Uterus (tissue), 4 donors: Measurements from ENCODE around the gene TUBB3. TPM values are rescaled to one million over a fixed set of nuclear protein-coding genes. Genes with fewer than 3 reads are reported as not detected.

Source experiments
- DNase-seq, 2 donors: peaks; one replicate each; pipeline ENCODE4 v3.0.0-alpha.2; 2019 to 2020
- H3K27ac ChIP-seq, 2 donors: fragments of 200-600 bp; sonication (generic); 1 replicate in 1 of 2; 2 replicates in 1 of 2; pipeline ENCODE4 v1.5.1; 2016 to 2018
- H3K27me3 ChIP-seq, 2 donors: fragments of 200-600 bp; sonication (generic); one replicate each; pipeline ENCODE4 v1.5.1; 2018 to 2019; ENCODE audit warnings: control low read depth in 1 of 2
- H3K36me3 ChIP-seq, 2 donors: fragments of 200-600 bp; sonication (generic); one replicate each; pipeline ENCODE4 v1.5.1; 2019; ENCODE audit warnings: control low read depth in 1 of 2
- H3K4me1 ChIP-seq, 2 donors: fragments of 200-600 bp; sonication (generic); one replicate each; pipeline ENCODE4 v1.5.1; 2018 to 2019; ENCODE audit warnings: control low read depth in 1 of 2
- H3K4me3 ChIP-seq, 2 donors: fragments of 200-600 bp; sonication (generic); 1 replicate in 1 of 2; 2 replicates in 1 of 2; pipeline ENCODE4 v1.5.1; 2018 to 2019; ENCODE audit warnings: mild to moderate bottlenecking in 1 of 2
- H3K9me3 ChIP-seq, 2 donors: fragments of 200-600 bp; sonication (generic); one replicate each; pipeline ENCODE4 v1.5.1; 2019; ENCODE audit warnings: control low read depth in 1 of 2
- CTCF ChIP-seq, 4 experiments: fragments of 200-600 bp in 2 of 4; fragments of 450-650 bp in 2 of 4; sonication (generic) in 2 of 4; IDR thresholded peaks; one replicate each; pipeline ENCODE4 v1.5.1; 2016 to 2019; ENCODE audit warnings: antibody characterized with exemption in 4 of 4, mild to moderate bottlenecking in 2 of 4, moderate library complexity in 1 of 4
- POLR2A ChIP-seq, 2 donors: fragments of 450-650 bp; IDR thresholded peaks; one replicate each; pipeline ENCODE4 v1.6.1; 2016; ENCODE audit warnings: antibody characterized with exemption in 2 of 2, mild to moderate bottlenecking in 1 of 2, moderate library complexity in 1 of 2
- intact Hi-C: fragments of 100-400 bp; cut with DNase I; formaldehyde crosslinking; loops from one replicate; pipeline ENCODE4 v1.15.1; 2023; ENCODE audit warnings: low total_unique reads
- total RNA-seq, 4 donors: library from RNA; depleted of rRNA in 3 of 4; stranded (reverse); fragments of >200 nt in 3 of 4; gene quantifications; one replicate each; pipeline versions ENCODE4 v1.1.0 to v1.2.4, GENCODE V29; 2014 to 2023
- donor health status: DM: yes; HTN: yes; CAD: no.

The TUBB3 gene
- total RNA-seq, 4 donors from 2014 or later: 0.88 to 28.6 TPM; not detected in 2

GRCh38 chr16:89892055-89892630, 31.0 kb upstream of the TUBB3 start:
- intact Hi-C loops: no loop called here
- no peaks in the 10 kb centered on the region for H3K9me3 ChIP-seq
- no peaks in the 10 kb centered on the region for H3K4me1 ChIP-seq
- TF ChIP-seq POLR2A (IDR thresholded peaks at IDR 0.05): no peak
- TF ChIP-seq CTCF (IDR thresholded peaks at IDR 0.05): no peak
- H3K4me3 ChIP-seq: no peak overlapping the region
- H3K36me3 ChIP-seq: no peaks in the 10 kb centered on the region
- H3K27ac ChIP-seq: no peak overlapping the region
- no peaks in the 10 kb centered on the region for H3K27me3 ChIP-seq
- no peak for DNase-seq

- Histone ChIP-seq H3K9me3 (no peaks in the 10 kb centered on the region), H3K4me1 (no peaks in the 10 kb centered on the region), H3K27ac (no peak overlapping the region), H3K4me3 (no peak overlapping the region), H3K27me3 (no peaks in the 10 kb centered on the region), H3K36me3 (no peaks in the 10 kb centered on the region)
- intact Hi-C loops: no loop called here
- TF ChIP-seq POLR2A (IDR thresholded peaks at IDR 0.05) (no peak), CTCF (IDR thresholded peaks at IDR 0.05) (no peak)
- no peak for DNase-seq
Observed at GRCh38 chr16:89892635-89893034, 30.5 kb upstream of the TUBB3 start.

GRCh38 chr16:89893642-89894548, 29.2 kb upstream of the TUBB3 start:
- DNase-seq: no peak
- H3K4me3 ChIP-seq: no peak overlapping the region
- no peaks in the 10 kb centered on the region for H3K4me1 ChIP-seq
- H3K27me3 ChIP-seq: no peaks in the 10 kb centered on the region
- H3K27ac ChIP-seq: no peak overlapping the region
- H3K36me3 ChIP-seq: no peaks in the 10 kb centered on the region
- no peaks in the 10 kb centered on the region for H3K9me3 ChIP-seq
- TF ChIP-seq POLR2A (IDR thresholded peaks at IDR 0.05): no peak
- TF ChIP-seq CTCF (IDR thresholded peaks at IDR 0.05): no peak
- intact Hi-C loops: no loop called here

- TF ChIP-seq POLR2A (IDR thresholded peaks at IDR 0.05) (no peak), CTCF (IDR thresholded peaks at IDR 0.05) (no peak)
- Histone ChIP-seq H3K27me3 (no peaks in the 10 kb centered on the region), H3K4me3 (no peak overlapping the region), H3K9me3 (no peaks in the 10 kb centered on the region), H3K36me3 (no peaks in the 10 kb centered on the region), H3K27ac (no peak overlapping the region), H3K4me1 (no peaks in the 10 kb centered on the region)
- intact Hi-C loops: no loop called here
- DNase-seq: no peak
Observed at GRCh38 chr16:89895482-89896250, 27.5 kb upstream of the TUBB3 start.
